ENCODE results near the gene GOLGA2.

- TF ChIP-seq NRF1 (IDR thresholded peaks at IDR 0.05; ENCODE audit: low read depth, low read length) (no peak), CTCF (IDR thresholded peaks at IDR 0.05) (no peak)
Measured at GRCh38 chr9:128218172-128218517, 57.7 kb downstream of the GOLGA2 start.
